Activated B cell treated with CpG ODN at 0.5 μM for 24 hours (primary cell): Measurements from ENCODE around the gene HOXC12. TPM values are rescaled to one million over a fixed set of nuclear protein-coding genes. Genes with fewer than 3 reads are reported as not detected.

Experiments
- ATAC-seq: fragments of 200-7000 bp; cut with Tn5 transposase; one replicate; pipeline ENCODE4 v1.10.0; 2021; ENCODE audit warnings: low read depth, mild to moderate bottlenecking, moderate library complexity
- CTCF ChIA-PET: fragments of 350-600 bp; sonication (Branson Sonifier 250); formaldehyde crosslinking; loops from one replicate; lab custom pipeline; 2021; ENCODE audit warnings: antibody characterized with exemption; lab: Charles Lee
- POLR2A ChIA-PET: fragments of 350-600 bp; sonication (Branson Sonifier 250); formaldehyde crosslinking; loops from one replicate; lab custom pipeline; 2021; ENCODE audit warnings: antibody characterized with exemption; lab: Charles Lee
- DNase-seq: peaks from one replicate; pipeline ENCODE4 v3.0.0; 2022
- H3K27ac Mint-ChIP-seq: one replicate; pipeline ENCODE4 v1.8.0; 2020; ENCODE audit warnings: mixed read lengths
- H3K27me3 Mint-ChIP-seq: one replicate; pipeline ENCODE4 v1.8.0; 2021; ENCODE audit warnings: mixed read lengths
- H3K36me3 Mint-ChIP-seq: one replicate; pipeline ENCODE4 v1.8.0; 2021; ENCODE audit warnings: low read depth, mixed read lengths
- H3K4me1 Mint-ChIP-seq: one replicate; pipeline ENCODE4 v1.8.0; 2021; ENCODE audit warnings: mixed read lengths
- H3K4me3 Mint-ChIP-seq: one replicate; pipeline ENCODE4 v1.8.0; 2020; ENCODE audit warnings: mild to moderate bottlenecking, mixed read lengths
- H3K9me3 Mint-ChIP-seq: one replicate; pipeline ENCODE4 v1.8.0; 2020; ENCODE audit warnings: mixed read lengths
- intact Hi-C: fragments of 100-400 bp; cut with micrococcal nuclease; formaldehyde crosslinking; loops from one replicate; pipeline ENCODE4 v1.15.1; 2024
- total RNA-seq: library from RNA; stranded (reverse); gene quantifications from 2 replicates; pipeline ENCODE4 v1.2.3, GENCODE V29; 2022
- TF ChIP-seq, protein P1 (sequence below): fragments of 200-600 bp; IDR thresholded peaks from one replicate; pipeline ENCODE4 v1.8.0; 2022; ENCODE audit warnings: antibody characterized with exemption, mild to moderate bottlenecking

The HOXC12 gene
- total RNA-seq, 1 donor from 2014 or later = not detected

DNA sequence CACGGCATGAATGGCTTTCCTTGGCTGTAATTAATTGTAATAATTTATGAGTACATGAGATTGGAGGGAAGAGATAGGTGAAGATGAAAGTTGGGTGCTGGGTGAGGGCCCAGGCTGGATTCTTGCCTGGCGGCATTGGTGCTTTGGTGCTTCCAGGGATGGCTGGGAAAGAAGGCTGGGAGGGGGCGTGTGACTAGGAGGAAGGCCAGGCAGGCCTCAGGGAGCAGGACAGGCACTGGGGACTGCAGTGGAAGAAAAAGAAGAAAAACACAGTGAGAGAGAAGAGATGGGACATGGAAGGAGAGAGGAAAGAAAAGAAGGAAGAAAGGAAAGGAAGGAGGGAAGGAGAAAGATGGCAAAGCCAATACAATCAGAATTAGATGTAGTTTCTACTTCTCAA is 48.9 kb downstream of the HOXC12 start:
- CTCF ChIA-PET = interaction anchor here (2.5 to 7.4 kb wide), 3 partner anchors 188 to 212 kb away, joined by 19 to 78 read pairs (median 66); partner anchors contain the start of gene SMUG1
- POLR2A ChIA-PET = interaction anchor here (0.6 kb wide), 1 partner anchor 557 kb away, joined by 3 read pairs; no protein-coding TSS in a partner anchor
- DNase-seq = no peak
- peaks cover 76% of the 10 kb centered on the region for H3K27me3 Mint-ChIP-seq
- no peak for ATAC-seq
- intact Hi-C loops = loop anchor here (10.0 kb wide), 2 partner anchors 249 to 391 kb away; partner anchors contain the start of gene CISTR
- H3K27ac Mint-ChIP-seq = no peak overlapping the region
- no peaks in the 10 kb centered on the region for H3K36me3 Mint-ChIP-seq
- H3K9me3 Mint-ChIP-seq = no peaks in the 10 kb centered on the region
- H3K4me1 Mint-ChIP-seq = peaks cover 18% of the 10 kb centered on the region
- no peak overlapping the region for H3K4me3 Mint-ChIP-seq
- TF ChIP-seq, protein P1, sequence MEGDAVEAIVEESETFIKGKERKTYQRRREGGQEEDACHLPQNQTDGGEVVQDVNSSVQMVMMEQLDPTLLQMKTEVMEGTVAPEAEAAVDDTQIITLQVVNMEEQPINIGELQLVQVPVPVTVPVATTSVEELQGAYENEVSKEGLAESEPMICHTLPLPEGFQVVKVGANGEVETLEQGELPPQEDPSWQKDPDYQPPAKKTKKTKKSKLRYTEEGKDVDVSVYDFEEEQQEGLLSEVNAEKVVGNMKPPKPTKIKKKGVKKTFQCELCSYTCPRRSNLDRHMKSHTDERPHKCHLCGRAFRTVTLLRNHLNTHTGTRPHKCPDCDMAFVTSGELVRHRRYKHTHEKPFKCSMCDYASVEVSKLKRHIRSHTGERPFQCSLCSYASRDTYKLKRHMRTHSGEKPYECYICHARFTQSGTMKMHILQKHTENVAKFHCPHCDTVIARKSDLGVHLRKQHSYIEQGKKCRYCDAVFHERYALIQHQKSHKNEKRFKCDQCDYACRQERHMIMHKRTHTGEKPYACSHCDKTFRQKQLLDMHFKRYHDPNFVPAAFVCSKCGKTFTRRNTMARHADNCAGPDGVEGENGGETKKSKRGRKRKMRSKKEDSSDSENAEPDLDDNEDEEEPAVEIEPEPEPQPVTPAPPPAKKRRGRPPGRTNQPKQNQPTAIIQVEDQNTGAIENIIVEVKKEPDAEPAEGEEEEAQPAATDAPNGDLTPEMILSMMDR = no peak

DNA sequence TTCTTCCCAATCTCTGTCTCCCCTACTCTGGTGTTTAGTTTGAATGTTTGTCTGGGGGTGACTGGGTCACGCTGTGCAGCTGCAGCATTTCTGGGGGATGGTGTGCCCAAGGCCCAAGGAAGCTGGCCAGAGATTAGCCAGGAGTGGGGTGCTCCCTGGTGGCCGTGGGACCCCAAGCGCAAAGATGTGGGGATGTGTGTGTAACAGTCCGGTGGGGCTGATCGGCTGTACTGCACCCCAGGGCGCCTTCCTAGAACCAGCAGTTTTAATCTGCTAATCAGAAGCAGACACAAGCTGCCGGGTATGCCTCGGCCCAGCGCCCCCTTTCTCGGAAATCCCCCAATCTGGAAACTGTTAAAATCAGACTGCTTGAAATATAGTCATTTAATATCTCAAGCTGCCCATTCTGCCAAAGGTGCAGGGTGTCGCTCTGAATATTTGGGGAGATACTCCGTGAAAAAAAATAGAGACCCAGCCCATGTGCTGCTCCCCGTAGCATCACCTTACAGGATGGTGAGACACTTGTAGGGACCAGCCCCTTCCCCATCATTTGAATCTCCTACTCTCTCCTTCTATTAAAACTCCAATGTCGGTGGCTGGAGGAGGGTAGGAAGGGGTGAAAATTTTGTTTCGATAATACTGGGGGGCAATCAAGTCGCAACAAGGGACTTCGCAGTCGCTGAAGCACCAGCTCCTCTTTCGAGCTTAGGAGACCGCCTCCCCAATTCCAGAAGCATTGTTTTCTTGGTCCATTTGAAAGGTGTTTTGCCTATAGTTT is 49.5 kb downstream of the HOXC12 start:
- Mint-ChIP-seq H3K27me3 (peaks cover 73% of the 10 kb centered on the region), H3K4me3 (no peak overlapping the region), H3K4me1 (peaks cover 21% of the 10 kb centered on the region), H3K9me3 (no peaks in the 10 kb centered on the region), H3K27ac (no peak overlapping the region), H3K36me3 (no peaks in the 10 kb centered on the region)
- CTCF ChIA-PET = interaction anchor here (2.5 to 7.4 kb wide), 4 partner anchors 188 to 212 kb away, joined by 19 to 78 read pairs (median 56); partner anchors contain the start of gene SMUG1
- POLR2A ChIA-PET = no interaction called here
- DNase-seq (no peak), ATAC-seq (no peak)
- TF ChIP-seq, protein P1 = no peak
- intact Hi-C loops = loop anchor here (10.0 kb wide), 2 partner anchors 249 to 391 kb away; partner anchors contain the start of gene CISTR

DNA sequence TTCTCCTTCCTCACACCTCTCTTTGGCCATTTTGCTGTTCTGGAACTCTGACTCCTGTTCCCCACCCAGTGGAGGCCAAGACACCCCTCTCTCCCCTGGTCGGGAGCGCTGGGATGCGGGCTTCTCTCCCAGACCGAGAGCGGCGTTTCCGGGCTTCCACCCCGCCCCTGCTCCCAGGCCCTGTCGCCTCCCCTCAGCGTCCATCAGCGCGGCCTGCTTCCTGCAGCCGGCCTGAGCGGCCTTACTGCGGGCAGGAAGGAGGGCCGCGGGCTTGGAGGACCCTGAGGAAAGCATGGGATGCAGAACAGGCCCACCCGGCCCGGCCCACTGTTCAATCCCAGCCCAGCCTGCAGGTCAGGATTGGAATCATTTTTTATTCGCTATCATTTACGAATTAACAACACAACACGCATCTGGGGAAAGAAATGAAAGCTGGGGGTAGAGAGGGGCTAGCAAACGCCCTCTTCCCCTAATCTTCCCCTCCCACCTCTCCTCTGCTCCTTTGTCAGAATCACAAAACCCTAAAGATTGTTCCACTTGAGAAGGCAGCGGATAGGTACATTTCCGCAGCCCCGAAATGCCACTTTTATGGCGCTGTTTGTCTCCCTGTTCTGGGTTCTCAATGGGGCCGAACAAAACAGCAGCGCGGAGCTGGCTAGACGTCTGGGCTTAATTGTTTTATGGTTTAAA is 50.3 kb downstream of the HOXC12 start:
- no peak for ATAC-seq
- H3K27ac Mint-ChIP-seq = no peak overlapping the region
- no peaks in the 10 kb centered on the region for H3K36me3 Mint-ChIP-seq
- H3K4me1 Mint-ChIP-seq = peaks cover 23% of the 10 kb centered on the region
- ChIA-PET CTCF (interaction anchor here (1.3 to 7.4 kb wide), 6 partner anchors 9 to 211 kb away, joined by 6 to 78 read pairs (median 32); partner anchors contain the start of genes HOXC10 and SMUG1), POLR2A (no interaction called here)
- H3K27me3 Mint-ChIP-seq = peaks cover 76% of the 10 kb centered on the region
- H3K9me3 Mint-ChIP-seq = no peaks in the 10 kb centered on the region
- DNase-seq = no peak
- intact Hi-C loops = loop anchor here (5.0 to 10.0 kb wide), 4 partner anchors 42 to 390 kb away; partner anchors contain the start of gene CISTR
- H3K4me3 Mint-ChIP-seq = no peak overlapping the region
- TF ChIP-seq, protein P1 = no peak

DNA sequence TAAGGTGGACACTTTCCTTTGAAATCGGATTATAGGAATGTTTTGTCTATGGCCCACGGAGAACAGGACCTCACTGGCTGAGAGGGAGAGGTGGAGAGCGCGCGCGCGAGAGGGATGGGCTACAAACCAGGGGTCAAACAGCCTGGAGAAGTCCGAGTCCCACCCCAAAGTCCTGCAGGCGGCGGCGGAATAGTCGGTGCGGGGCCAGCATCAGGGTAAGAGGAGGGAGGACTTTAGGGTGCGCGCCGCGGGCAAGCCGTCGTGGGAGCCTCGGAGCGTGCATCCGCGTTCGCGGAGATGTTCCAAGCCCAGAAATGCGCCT is 50.8 kb downstream of the HOXC12 start:
- Mint-ChIP-seq H3K36me3 (no peaks in the 10 kb centered on the region), H3K27ac (no peak overlapping the region), H3K4me3 (no peak overlapping the region), H3K9me3 (no peaks in the 10 kb centered on the region), H3K4me1 (peaks cover 22% of the 10 kb centered on the region), H3K27me3 (peaks cover 78% of the 10 kb centered on the region)
- ChIA-PET CTCF (interaction anchor here (0.6 to 7.4 kb wide), 15 partner anchors 10 to 213 kb away, joined by 3 to 78 read pairs (median 6); partner anchors contain the start of genes HOXC10, HOXC4, HOXC5 and SMUG1), POLR2A (interaction anchor here (0.6 to 1.7 kb wide), 3 partner anchors 183 to 202 kb away, joined by 3 to 7 read pairs (median 5); partner anchors contain the start of gene SMUG1)
- TF ChIP-seq, protein P1 = no peak
- DNase-seq (no peak), ATAC-seq (no peak)
- intact Hi-C loops = loop anchor here (5.0 to 10.0 kb wide), 4 partner anchors 42 to 389 kb away; partner anchors contain the start of gene CISTR
